ENCODE results near the gene SEPTIN12. TPM values are rescaled to one million over a fixed set of nuclear protein-coding genes. Genes with fewer than 3 reads are reported as not detected.

SEPTIN12 gene
- total and polyA plus RNA-seq, 2 of the 4 experiments (the other 2 are of a cell fraction), result not detected

DNA sequence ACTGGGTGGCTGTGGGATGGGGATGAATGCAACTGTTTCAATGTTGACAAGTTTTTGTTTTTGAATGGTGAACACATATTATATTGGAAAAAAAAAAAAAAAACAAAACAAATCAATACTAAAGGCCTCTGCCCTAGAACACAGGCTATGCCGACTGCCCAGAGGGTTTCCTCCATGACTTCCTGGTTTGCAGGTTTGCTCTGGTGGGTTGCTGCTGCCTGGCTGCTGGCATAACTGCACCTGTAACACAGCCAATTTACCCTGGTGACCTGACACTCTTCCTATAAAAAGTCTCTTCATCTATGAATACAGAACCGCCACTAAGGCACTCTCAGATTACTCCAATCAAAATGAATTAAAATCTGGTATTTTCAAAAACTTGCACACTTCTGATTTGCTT is 48.6 kb upstream of the SEPTIN12 start:
- Histone ChIP-seq H3K9me1 (ENCODE audit: insufficient read depth, low read length) (no peaks in the 10 kb centered on the region), H3K56ac (ENCODE audit: extremely low read depth, insufficient read depth, low read length) (no peak overlapping the region), H2BK5ac (ENCODE audit: low read depth, low read length, poor library complexity, severe bottlenecking) (no peak overlapping the region), H2AFZ (replicated peaks; ENCODE audit: low read length, poor library complexity) (no peak overlapping the region), H2BK15ac (ENCODE audit: low read depth, low read length) (no peak overlapping the region), H3K36me3 (ENCODE audit: control insufficient read depth, insufficient read depth, low read length) (peaks cover 62% of the 10 kb centered on the region), H3K9me3 (ENCODE audit: control insufficient read depth, insufficient read depth, low read length) (no peaks in the 10 kb centered on the region), H3K4me3 (ENCODE audit: insufficient read depth, low read depth, low read length) (no peak overlapping the region), H3K14ac (replicated peaks; ENCODE audit: low read depth, low read length) (no peak overlapping the region), H4K91ac (ENCODE audit: insufficient read depth, low read depth, low read length) (no peak overlapping the region), H4K5ac (ENCODE audit: low read depth, low read length) (no peak overlapping the region), H3K9ac (ENCODE audit: low read depth, low read length) (no peak overlapping the region), H2AK9ac (replicated peaks; ENCODE audit: low read depth, low read length, poor library complexity) (no peak overlapping the region), H3K23ac (ENCODE audit: low read depth, low read length) (no peak overlapping the region), H2AK5ac (ENCODE audit: low read depth, low read length) (no peak overlapping the region), H3K4ac (ENCODE audit: low read depth, low read length) (no peak overlapping the region), H3K27ac (ENCODE audit: insufficient read depth, low read length) (no peak overlapping the region), H4K20me1 (ENCODE audit: insufficient read depth, low read length) (peaks cover 26% of the 10 kb centered on the region), H3K4me1 (ENCODE audit: control insufficient read depth, insufficient read depth, low read length) (no peaks in the 10 kb centered on the region), H3K27me3 (ENCODE audit: control insufficient read depth, insufficient read depth, low read length) (no peaks in the 10 kb centered on the region), H3K18ac (ENCODE audit: low read depth, low read length) (no peak overlapping the region), H4K8ac (ENCODE audit: low read depth in 2 of 2, low read length in 2 of 2) (no peak overlapping the region), H2BK120ac (ENCODE audit: low read depth, low read length) (no peak overlapping the region), H3K4me2 (ENCODE audit: low read depth, low read length) (no peak overlapping the region), H3K79me1 (ENCODE audit: low read depth in 1 of 2, low read length in 2 of 2) (peaks cover 45 to 66% of the 10 kb centered on the region in 2 experiments), H2BK20ac (ENCODE audit: low read depth, low read length) (no peak overlapping the region)
- in situ Hi-C loops (cut with MboI; ENCODE audit: low sequenced_read_pairs), result no loop called here
- TF ChIP-seq, protein P1, sequence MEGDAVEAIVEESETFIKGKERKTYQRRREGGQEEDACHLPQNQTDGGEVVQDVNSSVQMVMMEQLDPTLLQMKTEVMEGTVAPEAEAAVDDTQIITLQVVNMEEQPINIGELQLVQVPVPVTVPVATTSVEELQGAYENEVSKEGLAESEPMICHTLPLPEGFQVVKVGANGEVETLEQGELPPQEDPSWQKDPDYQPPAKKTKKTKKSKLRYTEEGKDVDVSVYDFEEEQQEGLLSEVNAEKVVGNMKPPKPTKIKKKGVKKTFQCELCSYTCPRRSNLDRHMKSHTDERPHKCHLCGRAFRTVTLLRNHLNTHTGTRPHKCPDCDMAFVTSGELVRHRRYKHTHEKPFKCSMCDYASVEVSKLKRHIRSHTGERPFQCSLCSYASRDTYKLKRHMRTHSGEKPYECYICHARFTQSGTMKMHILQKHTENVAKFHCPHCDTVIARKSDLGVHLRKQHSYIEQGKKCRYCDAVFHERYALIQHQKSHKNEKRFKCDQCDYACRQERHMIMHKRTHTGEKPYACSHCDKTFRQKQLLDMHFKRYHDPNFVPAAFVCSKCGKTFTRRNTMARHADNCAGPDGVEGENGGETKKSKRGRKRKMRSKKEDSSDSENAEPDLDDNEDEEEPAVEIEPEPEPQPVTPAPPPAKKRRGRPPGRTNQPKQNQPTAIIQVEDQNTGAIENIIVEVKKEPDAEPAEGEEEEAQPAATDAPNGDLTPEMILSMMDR (conservative IDR thresholded peaks at IDR 0.05; ENCODE audit: low read depth, low read length), result no peak
- TF ChIP-seq BHLHE40 (IDR thresholded peaks at IDR 0.05; ENCODE audit: low read depth, low read length) (no peak), CHD1 (IDR thresholded peaks at IDR 0.05; ENCODE audit: low read depth, low read length) (no peak), MAZ (IDR thresholded peaks at IDR 0.05; ENCODE audit: borderline replicate concordance, low read depth, low read length) (no peak)
- TF ChIP-seq, protein P2, sequence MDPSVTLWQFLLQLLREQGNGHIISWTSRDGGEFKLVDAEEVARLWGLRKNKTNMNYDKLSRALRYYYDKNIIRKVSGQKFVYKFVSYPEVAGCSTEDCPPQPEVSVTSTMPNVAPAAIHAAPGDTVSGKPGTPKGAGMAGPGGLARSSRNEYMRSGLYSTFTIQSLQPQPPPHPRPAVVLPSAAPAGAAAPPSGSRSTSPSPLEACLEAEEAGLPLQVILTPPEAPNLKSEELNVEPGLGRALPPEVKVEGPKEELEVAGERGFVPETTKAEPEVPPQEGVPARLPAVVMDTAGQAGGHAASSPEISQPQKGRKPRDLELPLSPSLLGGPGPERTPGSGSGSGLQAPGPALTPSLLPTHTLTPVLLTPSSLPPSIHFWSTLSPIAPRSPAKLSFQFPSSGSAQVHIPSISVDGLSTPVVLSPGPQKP (IDR thresholded peaks at IDR 0.05; ENCODE audit: borderline replicate concordance, low read depth, low read length), result no peak
- no peak for DNase-seq
- intact Hi-C loops (cut with micrococcal nuclease), result no loop called here
- BruUV-seq (replicated peaks), result no TSS peak
- ChIA-PET CTCF (no interaction called here), POLR2A (ENCODE audit: unreplicated experiment) (no interaction called here)
- no peak for ATAC-seq (ENCODE audit: low read depth)
- no CpG with 5 or more reads among the region's 2 CpGs for WGBS, 2 experiments (ENCODE audit: extremely low coverage in 2 of 2, insufficient read length in 1 of 2)
- dilution Hi-C loops (cut with HindIII; ENCODE audit: low sequenced_read_pairs, unreplicated experiment), result no loop called here

All from IMR-90 (cell line).